Right lobe of liver (tissue), 4 donors: ENCODE results near the gene BICC1.

Source experiments
- CTCF ChIP-seq, 4 donors: fragments of 200-600 bp in 3 of 4; fragments of 450-650 bp in 1 of 4; IDR thresholded peaks; one replicate each; pipeline versions ENCODE4 v1.5.1 to v1.8.0; 2016 to 2022; ENCODE audit warnings: antibody characterized with exemption in 4 of 4, mild to moderate bottlenecking in 2 of 4
- POLR2A ChIP-seq: fragments of 450-650 bp; IDR thresholded peaks from one replicate; pipeline ENCODE4 v1.6.1; 2017; ENCODE audit warnings: antibody characterized with exemption, mild to moderate bottlenecking
- donor health status: DM: no; HTN: no; CAD: no.
- donor health status: DM: no; HTN: no; CAD: no.
- donor health status: DM: no; HTN: yes; CAD: no.

- TF ChIP-seq CTCF (IDR thresholded peaks at IDR 0.05) (no peak), POLR2A (no peak)
Measured at GRCh38 chr10:58513188-58514110, 777 bp downstream of the BICC1 start.
